ENCODE results near the gene SFXN4.

DNA sequence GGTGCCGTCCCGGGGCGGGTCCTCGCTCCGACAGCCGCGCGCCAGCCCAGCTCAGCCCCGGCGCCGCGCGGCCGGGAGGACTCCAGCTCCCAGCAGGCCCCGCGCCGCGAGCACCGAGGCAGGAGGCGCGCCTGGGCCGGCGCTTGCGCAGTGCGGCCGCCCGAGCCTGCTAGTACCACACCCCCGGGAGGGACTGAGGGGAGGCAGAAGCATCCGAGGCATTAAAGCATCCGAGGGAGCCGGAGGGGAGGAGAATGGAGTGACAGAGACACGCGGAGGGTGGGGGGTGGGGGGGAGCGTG, 41.8 kb upstream of the SFXN4 start, which contains the start of gene GRK5:
- TF ChIP-seq, protein P1, sequence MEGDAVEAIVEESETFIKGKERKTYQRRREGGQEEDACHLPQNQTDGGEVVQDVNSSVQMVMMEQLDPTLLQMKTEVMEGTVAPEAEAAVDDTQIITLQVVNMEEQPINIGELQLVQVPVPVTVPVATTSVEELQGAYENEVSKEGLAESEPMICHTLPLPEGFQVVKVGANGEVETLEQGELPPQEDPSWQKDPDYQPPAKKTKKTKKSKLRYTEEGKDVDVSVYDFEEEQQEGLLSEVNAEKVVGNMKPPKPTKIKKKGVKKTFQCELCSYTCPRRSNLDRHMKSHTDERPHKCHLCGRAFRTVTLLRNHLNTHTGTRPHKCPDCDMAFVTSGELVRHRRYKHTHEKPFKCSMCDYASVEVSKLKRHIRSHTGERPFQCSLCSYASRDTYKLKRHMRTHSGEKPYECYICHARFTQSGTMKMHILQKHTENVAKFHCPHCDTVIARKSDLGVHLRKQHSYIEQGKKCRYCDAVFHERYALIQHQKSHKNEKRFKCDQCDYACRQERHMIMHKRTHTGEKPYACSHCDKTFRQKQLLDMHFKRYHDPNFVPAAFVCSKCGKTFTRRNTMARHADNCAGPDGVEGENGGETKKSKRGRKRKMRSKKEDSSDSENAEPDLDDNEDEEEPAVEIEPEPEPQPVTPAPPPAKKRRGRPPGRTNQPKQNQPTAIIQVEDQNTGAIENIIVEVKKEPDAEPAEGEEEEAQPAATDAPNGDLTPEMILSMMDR (conservative IDR thresholded peaks at IDR 0.05): no peak
- no peak for TF ChIP-seq EZH2 (IDR thresholded peaks at IDR 0.05; ENCODE audit: low read depth)

All from PC-9 (cell line).